HG03280 (cell line): ENCODE data around the gene TPSD1.
"Not testable (repeated sequence)": the region's sequence is repeated elsewhere in the genome, so short reads cannot be mapped to it uniquely, and the experiment has no call there.

Experiments used
- ATAC-seq: cut with Tn5 transposase; IDR thresholded peaks from one replicate; pipeline ENCODE4 v1.9.1; 2021; ENCODE audit warnings: mild to moderate bottlenecking, moderate library complexity; ENCODE audit not compliant: unreplicated experiment

The TPSD1 gene

GRCh38 chr16:1255276-1256122 is at the start of gene TPSD1:
Gene TPSD1 (plus strand): TSS chr16:1256069. CDS start chr16:1256281, 212 bp downstream.
- ATAC-seq: not testable (repeated sequence)

- ATAC-seq: no peak
Observed at GRCh38 chr16:1206326-1206725, 49.5 kb upstream of the TPSD1 start.

- no peak for ATAC-seq
Observed at GRCh38 chr16:1206786-1207185, 49.1 kb upstream of the TPSD1 start.

GRCh38 chr16:1208239-1208830 is 47.5 kb upstream of the TPSD1 start:
- ATAC-seq: no peak

GRCh38 chr16:1209081-1209480 is 46.8 kb upstream of the TPSD1 start:
- ATAC-seq: no peak

- ATAC-seq: no peak
Observed at GRCh38 chr16:1210461-1210860, 45.4 kb upstream of the TPSD1 start.

GRCh38 chr16:1211451-1212268 is 44.2 kb upstream of the TPSD1 start:
- ATAC-seq: no peak

GRCh38 chr16:1212616-1213194 is 43.2 kb upstream of the TPSD1 start:
- no peak for ATAC-seq

GRCh38 chr16:1213231-1213630 is 42.6 kb upstream of the TPSD1 start:
- ATAC-seq: no peak

GRCh38 chr16:1213796-1214372 is 42.0 kb upstream of the TPSD1 start:
- no peak for ATAC-seq

GRCh38 chr16:1214719-1215118 is 41.1 kb upstream of the TPSD1 start:
- ATAC-seq: no peak

GRCh38 chr16:1215574-1216295 is 40.1 kb upstream of the TPSD1 start:
- ATAC-seq: no peak

GRCh38 chr16:1216296-1216619 is 39.6 kb upstream of the TPSD1 start:
- ATAC-seq: no peak

- no peak for ATAC-seq
Observed at GRCh38 chr16:1216681-1217400, 39.0 kb upstream of the TPSD1 start.

GRCh38 chr16:1217526-1217925 is 38.3 kb upstream of the TPSD1 start:
- ATAC-seq: no peak

- no peak for ATAC-seq
Observed at GRCh38 chr16:1218061-1218929, 37.6 kb upstream of the TPSD1 start.

GRCh38 chr16:1218930-1219611 is 36.8 kb upstream of the TPSD1 start:
- no peak for ATAC-seq

- no peak for ATAC-seq
Observed at GRCh38 chr16:1220098-1220728, 35.7 kb upstream of the TPSD1 start.
